Effector memory CD4-positive, alpha-beta T cell (primary cell): ENCODE results near the gene HPCAL1.
A peak's percentile ranks its signal among the peaks of the same experiment; 100 is the strongest.

Experiments used
- DNase-seq, 3 donors: peaks; one replicate each; pipeline ENCODE4 v3.0.0-alpha.2; 2020
- H3K27ac ChIP-seq: 2 replicates; pipeline ENCODE4 v1.7.0; 2013; ENCODE audit warnings: mild to moderate bottlenecking, low read length, moderate library complexity; ENCODE audit not compliant: insufficient read depth, poor library complexity, severe bottlenecking
- H3K27me3 ChIP-seq: replicated peaks from 2 replicates; pipeline ENCODE4 v1.7.0; 2013; ENCODE audit warnings: mild to moderate bottlenecking, low read length; ENCODE audit not compliant: insufficient read depth, control insufficient read depth, poor library complexity, severe bottlenecking
- H3K36me3 ChIP-seq: 2 replicates; pipeline ENCODE4 v1.7.0; 2013; ENCODE audit warnings: mild to moderate bottlenecking, low read length, moderate library complexity; ENCODE audit not compliant: control insufficient read depth, insufficient read depth
- H3K4me1 ChIP-seq: 2 replicates; pipeline ENCODE4 v1.7.0; 2013; ENCODE audit warnings: low read length, mild to moderate bottlenecking; ENCODE audit not compliant: control insufficient read depth, insufficient read depth, poor library complexity, severe bottlenecking
- H3K4me3 ChIP-seq: 2 replicates; pipeline ENCODE4 v1.7.0; 2013; ENCODE audit warnings: low read length, low read depth, mild to moderate bottlenecking; ENCODE audit not compliant: insufficient read depth, poor library complexity, severe bottlenecking
- H3K9me3 ChIP-seq: 2 replicates; pipeline ENCODE4 v1.7.0; 2013; ENCODE audit warnings: mild to moderate bottlenecking, low read length, moderate library complexity; ENCODE audit not compliant: control insufficient read depth

HPCAL1 gene

DNA sequence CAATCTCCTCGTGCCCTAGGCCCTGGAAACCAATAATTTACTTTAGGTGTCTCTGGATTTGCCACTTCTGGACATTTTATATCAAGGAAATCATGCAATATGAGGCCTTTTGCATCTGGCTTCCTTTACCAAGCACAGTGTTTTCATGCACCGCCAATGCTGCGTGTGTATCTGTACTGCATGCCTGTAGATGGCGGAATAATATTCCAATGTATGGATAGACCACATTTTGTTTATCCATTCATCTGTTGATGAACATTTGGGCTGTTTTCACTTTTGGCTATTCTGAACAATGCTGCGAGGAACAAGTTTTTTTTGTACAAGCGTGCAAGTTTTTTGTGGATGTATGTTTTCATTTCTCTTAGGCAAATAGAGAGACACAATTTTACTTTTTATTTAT is 18.9 kb downstream of the HPCAL1 start:
- no peaks in the 10 kb centered on the region for H3K27me3 ChIP-seq
- H3K36me3 ChIP-seq = no peaks in the 10 kb centered on the region
- DNase-seq = no peak
- H3K4me3 ChIP-seq = no peak overlapping the region
- H3K4me1 ChIP-seq = peaks cover 3% of the 10 kb centered on the region
- H3K9me3 ChIP-seq = no peaks in the 10 kb centered on the region
- H3K27ac ChIP-seq = no peak overlapping the region

DNA sequence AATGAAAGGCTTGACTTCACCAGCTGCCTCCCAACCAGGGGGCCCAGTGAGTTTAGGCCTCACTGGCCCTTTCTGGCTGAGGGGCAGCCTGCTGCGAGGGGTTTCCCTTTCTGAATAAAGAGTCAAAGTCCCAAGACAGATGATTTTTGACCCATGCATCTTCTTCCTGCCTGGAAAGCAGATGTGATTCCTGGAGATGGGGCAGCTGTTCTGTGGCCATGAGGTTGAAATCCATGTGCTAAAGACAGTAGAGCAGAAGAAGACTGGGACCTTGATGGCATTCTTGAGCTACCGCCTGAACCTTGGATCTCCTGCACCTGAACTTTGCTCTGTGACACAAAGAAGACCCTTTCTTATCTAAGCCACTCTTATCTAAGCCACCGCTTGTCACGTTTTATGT is 19.8 kb downstream of the HPCAL1 start:
- H3K4me1 ChIP-seq = peaks cover 3% of the 10 kb centered on the region
- H3K27me3 ChIP-seq = no peaks in the 10 kb centered on the region
- H3K9me3 ChIP-seq = no peaks in the 10 kb centered on the region
- no peak overlapping the region for H3K4me3 ChIP-seq
- H3K36me3 ChIP-seq = no peaks in the 10 kb centered on the region
- DNase-seq = no peak
- H3K27ac ChIP-seq = no peak overlapping the region

DNA sequence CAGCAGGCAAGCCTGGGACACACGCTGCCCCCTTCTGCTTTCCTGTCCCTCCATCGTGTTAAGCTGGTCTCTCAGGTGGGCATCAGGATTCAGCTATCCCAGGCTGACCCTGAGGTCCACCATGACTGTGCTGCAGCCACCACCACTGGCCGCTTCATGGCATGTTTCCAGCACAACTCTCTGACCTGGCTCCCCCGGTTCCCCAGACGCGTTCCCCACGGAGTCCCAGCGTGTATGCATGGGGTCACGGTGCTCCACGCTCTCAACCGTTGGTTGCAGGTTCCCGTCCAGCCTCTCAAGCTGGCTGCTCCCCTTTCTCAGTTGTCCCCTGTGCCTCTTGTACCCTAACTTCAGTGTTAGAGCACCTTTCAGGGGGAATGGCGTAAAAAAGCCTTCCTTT is 20.3 kb downstream of the HPCAL1 start:
- H3K27ac ChIP-seq = no peak overlapping the region
- H3K36me3 ChIP-seq = no peaks in the 10 kb centered on the region
- H3K27me3 ChIP-seq = no peaks in the 10 kb centered on the region
- no peaks in the 10 kb centered on the region for H3K9me3 ChIP-seq
- DNase-seq = no peak
- peaks cover 3% of the 10 kb centered on the region for H3K4me1 ChIP-seq
- H3K4me3 ChIP-seq = no peak overlapping the region

DNA sequence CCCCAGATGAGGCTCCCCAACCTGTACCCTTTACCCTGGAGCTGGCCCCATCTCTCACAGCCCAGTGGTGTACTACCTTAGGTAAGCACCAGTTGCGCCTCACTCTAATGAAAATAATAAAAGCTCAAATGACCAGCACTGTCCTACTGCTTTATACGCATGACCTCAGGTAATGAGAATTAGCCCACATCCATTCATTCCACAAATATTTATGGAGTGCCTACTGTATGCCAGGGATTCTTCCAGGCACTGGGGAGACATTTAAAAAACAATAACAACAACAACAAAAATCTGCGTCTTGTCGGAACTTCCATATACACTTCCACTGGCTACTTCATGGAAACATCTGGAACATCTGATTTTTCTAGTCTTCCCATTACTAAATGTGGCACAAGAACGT is 20.8 kb downstream of the HPCAL1 start:
- Histone ChIP-seq H3K27me3 (no peaks in the 10 kb centered on the region), H3K4me1 (peaks cover 3% of the 10 kb centered on the region)

DNA sequence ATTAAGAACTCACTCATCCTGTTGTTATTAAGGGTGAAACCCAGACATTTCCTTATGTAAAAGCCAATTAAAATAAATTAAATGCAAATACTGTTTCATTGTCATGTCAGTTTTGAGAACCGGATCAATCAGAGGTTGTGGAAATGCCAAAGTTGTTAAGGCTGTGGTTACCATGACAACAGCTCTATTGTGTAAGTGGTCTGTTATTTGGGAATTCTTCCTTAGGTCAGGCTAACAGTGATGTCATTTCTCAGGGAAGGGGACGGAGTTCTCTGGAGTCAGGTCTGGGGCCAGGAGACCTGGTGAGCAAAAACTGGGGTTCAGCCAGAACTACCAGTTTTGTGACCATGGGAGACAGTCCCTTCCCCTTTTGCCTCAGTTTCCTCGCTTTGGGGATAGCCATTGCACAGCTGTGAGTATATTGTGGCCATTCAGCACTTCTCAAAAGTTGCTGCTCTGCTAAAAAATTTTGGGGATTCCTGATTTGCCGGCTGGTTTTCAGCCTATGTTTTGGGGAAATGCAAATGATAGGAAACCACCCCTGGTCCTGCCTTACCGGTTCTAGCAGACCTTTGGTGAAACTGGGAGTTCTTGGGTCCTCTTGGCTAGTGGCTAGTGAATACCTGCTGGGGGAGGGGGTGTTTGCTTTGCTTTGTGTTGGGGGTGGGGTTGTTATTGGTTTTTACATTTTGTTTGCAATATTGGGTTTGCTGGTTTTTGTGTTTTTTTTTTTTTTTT is 21.6 kb downstream of the HPCAL1 start:
- H3K9me3 ChIP-seq = no peaks in the 10 kb centered on the region
- no peak for DNase-seq
- peaks cover 7% of the 10 kb centered on the region for H3K4me1 ChIP-seq
- H3K4me3 ChIP-seq = no peak overlapping the region
- no peaks in the 10 kb centered on the region for H3K36me3 ChIP-seq
- no peaks in the 10 kb centered on the region for H3K27me3 ChIP-seq
- no peak overlapping the region for H3K27ac ChIP-seq

More for the DNA sequence above, 20.8 kb downstream of the HPCAL1 start:
- H3K4me3 ChIP-seq = no peak overlapping the region
- H3K36me3 ChIP-seq = no peaks in the 10 kb centered on the region
- H3K9me3 ChIP-seq = no peaks in the 10 kb centered on the region
- DNase-seq = no peak
- H3K27ac ChIP-seq = no peak overlapping the region

DNA sequence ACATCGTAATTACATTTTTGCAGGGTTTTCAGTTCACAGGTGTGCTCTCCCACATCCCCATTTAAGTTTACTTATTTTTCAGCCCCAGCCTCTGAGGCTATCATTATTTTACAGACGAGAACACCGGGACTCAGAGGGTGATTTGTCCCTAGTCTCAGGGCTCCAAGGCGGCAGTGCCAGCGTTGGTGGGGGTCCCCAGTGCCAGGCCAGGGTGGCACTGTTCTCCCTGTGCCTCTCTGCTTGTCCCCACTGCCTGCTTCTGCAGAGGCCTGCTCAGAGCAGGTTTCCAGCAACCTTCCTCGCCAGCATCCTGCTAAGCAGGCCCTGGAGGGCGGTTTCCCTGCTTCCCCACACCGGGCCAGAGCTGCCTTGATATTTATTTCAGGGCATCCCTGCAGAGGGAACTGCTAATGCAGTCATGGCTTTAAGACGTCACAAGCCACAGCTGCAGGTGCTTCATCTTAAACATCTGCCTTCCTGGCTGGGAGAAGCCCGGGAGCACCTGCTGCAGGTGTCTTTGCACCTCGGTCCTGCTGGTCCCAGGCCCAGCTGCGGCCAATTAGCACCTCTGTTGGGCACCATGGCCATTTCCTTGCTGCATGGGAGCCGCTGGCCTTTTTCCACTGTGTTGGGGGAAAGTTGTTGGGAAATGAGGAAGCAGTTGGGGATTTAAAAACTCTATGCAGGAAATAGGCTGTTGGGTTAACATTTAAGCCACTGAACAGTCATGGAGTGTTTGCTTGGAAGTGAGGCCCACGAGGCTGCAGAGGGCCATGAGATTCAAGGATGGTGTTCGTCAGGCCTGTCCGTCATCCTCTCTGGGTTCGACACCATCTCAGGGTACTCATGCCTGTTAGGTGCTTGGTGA is 22.8 kb downstream of the HPCAL1 start:
- no peak for DNase-seq
- H3K27me3 ChIP-seq = no peaks in the 10 kb centered on the region
- H3K27ac ChIP-seq = no peak overlapping the region
- H3K9me3 ChIP-seq = no peaks in the 10 kb centered on the region
- no peaks in the 10 kb centered on the region for H3K36me3 ChIP-seq
- no peak overlapping the region for H3K4me3 ChIP-seq
- H3K4me1 ChIP-seq = peaks cover 17% of the 10 kb centered on the region

DNA sequence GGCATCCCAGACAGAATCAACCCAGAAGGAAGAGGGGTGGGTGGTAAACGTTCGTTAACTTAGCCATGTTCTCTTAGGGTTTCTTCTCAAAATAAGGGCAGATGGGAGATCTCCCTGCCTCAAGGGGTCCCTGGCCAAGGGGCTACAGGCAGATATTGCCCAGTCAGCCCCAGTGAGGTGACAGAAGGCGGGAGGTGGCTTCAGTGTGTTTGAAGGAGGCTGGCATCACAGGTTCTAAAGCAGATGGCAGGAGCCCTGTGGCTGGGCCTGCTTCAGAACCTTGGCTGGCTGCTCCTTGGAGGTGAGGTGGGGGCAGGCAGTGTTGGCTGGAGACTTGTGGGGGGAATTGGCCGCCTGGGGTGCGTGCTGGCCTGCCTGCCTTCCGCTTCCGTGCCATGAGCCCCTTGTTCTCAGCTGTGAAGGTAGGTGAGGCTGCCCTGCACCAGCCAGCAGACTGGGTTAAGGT is 23.5 kb downstream of the HPCAL1 start:
- no peaks in the 10 kb centered on the region for H3K27me3 ChIP-seq
- no peak overlapping the region for H3K27ac ChIP-seq
- H3K36me3 ChIP-seq = no peaks in the 10 kb centered on the region
- H3K4me1 ChIP-seq = peaks cover 22% of the 10 kb centered on the region
- DNase-seq = no peak
- H3K4me3 ChIP-seq = no peak overlapping the region
- no peaks in the 10 kb centered on the region for H3K9me3 ChIP-seq

DNA sequence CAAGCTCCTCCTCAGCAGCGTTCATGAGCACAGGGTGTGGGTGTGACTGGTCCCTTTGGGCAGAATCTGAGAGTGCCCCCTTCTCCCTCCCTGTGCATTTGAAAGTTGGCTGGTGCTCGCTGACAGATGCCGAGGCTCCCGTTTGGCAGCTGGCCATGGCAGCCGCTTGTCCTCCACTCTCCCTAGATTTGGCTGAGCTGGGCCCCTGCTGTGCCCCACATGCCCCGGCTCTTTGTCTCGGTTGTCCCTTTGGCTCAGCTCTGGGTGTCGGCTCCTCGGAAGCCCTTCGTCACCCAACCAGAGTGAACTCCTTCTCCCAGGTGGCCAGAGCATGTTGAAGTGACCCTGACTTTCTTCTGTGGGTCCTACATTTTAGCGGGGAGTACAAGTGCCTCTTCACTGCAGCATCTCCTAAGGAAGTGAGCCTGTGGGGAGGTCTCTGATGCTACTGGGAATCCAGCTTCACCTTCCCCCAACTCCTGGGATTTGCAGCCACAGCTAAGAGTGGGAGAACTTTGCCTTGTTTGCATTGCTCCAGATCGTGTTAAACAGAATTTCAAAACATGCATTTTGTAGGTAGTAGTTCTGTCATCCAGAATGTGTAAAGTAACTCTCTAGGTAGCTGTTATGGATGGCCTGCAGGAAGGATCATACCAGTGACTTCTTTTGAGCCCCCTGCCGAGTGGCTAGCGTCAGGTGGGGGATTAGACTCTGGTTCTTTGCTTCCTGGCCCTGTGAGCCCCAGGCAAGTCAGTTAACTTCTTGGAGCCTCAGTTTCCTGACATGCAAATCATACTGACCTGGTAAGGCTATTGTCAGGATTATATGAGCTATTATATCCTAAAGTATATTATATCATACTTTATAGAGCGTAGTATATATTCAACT is 24.2 kb downstream of the HPCAL1 start:
- no peak for DNase-seq
- no peaks in the 10 kb centered on the region for H3K36me3 ChIP-seq
- H3K27ac ChIP-seq = peak overlapping the region; percentile 30
- H3K4me3 ChIP-seq = no peak overlapping the region
- no peaks in the 10 kb centered on the region for H3K27me3 ChIP-seq
- H3K9me3 ChIP-seq = no peaks in the 10 kb centered on the region
- peaks cover 28% of the 10 kb centered on the region for H3K4me1 ChIP-seq

DNA sequence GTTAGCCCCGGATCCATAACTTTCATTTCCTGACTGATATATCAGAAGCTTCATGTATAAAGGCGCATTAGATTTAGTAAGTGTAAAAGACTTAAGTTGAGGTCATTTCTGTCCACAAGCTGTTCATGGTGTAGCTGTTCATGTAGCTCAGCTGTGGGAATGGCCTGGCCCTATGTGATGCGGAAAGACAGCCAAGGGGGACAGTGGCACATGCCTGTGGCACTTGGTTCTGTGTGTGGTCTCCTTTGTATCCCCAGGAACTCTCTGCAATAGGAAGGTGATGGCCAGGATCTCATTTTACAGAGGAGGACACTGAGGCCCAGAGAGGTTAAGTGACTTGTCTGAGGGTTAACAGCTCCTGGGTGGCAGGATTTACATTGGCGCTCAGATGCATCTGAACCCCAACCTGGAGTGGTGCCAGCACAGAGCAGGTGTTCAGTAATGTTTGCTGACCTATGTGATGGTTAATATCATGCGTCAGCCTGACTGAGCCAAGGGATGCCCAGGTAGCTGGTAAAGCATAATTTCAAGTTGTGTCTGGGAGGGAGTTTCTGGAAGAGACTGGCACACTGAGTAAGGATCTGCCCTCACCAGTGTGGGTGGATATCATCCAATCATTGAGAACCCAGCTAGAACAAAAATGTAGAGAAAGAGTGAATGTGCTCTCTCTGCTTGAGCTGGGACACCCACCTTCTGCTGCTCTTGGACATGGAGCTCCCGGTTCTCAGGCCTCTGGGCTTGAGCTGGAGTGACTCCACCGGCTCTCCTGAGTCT is 25.4 kb downstream of the HPCAL1 start:
- Histone ChIP-seq H3K36me3 (no peaks in the 10 kb centered on the region), H3K9me3 (no peaks in the 10 kb centered on the region), H3K27me3 (no peaks in the 10 kb centered on the region), H3K4me1 (peaks cover 36% of the 10 kb centered on the region), H3K27ac (peak overlapping the region; percentile 86), H3K4me3 (no peak overlapping the region)
- no peak for DNase-seq
